Trophoblast cell (in vitro differentiated cells and primary cell): ENCODE measurements around the gene HDDC3.
"Not testable (repeated sequence)": the region's sequence is repeated elsewhere in the genome, so short reads cannot be mapped to it uniquely, and the experiment has no call there.

Source experiments
- DNase-seq, 2 donors: peaks; one replicate each; pipeline ENCODE4 v3.0.0-alpha.2; 2016
- H2AFZ ChIP-seq: 2 replicates; pipeline ENCODE4 v1.6.1; 2013; ENCODE audit warnings: low read length, moderate library complexity, mild to moderate bottlenecking; ENCODE audit not compliant: insufficient read depth, poor library complexity
- H2AK5ac ChIP-seq: 2 replicates; pipeline ENCODE4 v1.6.1; 2013; ENCODE audit warnings: mild to moderate bottlenecking, low read length
- H2BK120ac ChIP-seq: 2 replicates; pipeline ENCODE4 v1.6.1; 2013; ENCODE audit warnings: low read length, mild to moderate bottlenecking, moderate library complexity; ENCODE audit not compliant: insufficient read depth, poor library complexity
- H2BK12ac ChIP-seq: 2 replicates; pipeline ENCODE4 v1.6.1; 2013; ENCODE audit warnings: mild to moderate bottlenecking, low read length, moderate library complexity
- H2BK5ac ChIP-seq: 2 replicates; pipeline ENCODE4 v1.6.1; 2013; ENCODE audit warnings: low read length, low read depth, moderate library complexity, mild to moderate bottlenecking; ENCODE audit not compliant: poor library complexity
- H3K14ac ChIP-seq: 2 replicates; pipeline ENCODE4 v1.6.1; 2013; ENCODE audit warnings: mild to moderate bottlenecking, low read length
- H3K18ac ChIP-seq: 2 replicates; pipeline ENCODE4 v1.6.1; 2013; ENCODE audit warnings: mild to moderate bottlenecking, low read length
- H3K23ac ChIP-seq: 2 replicates; pipeline ENCODE4 v1.6.1; 2013; ENCODE audit warnings: low read length
- H3K27ac ChIP-seq: 2 replicates; pipeline ENCODE4 v1.5.1; 2013; ENCODE audit warnings: low read depth, mild to moderate bottlenecking, inconsistent platforms, low read length, moderate library complexity
- H3K27me3 ChIP-seq: 2 replicates; pipeline ENCODE4 v1.6.1; 2013; ENCODE audit warnings: inconsistent platforms, mild to moderate bottlenecking, low read length, moderate library complexity; ENCODE audit not compliant: insufficient read depth
- H3K36me3 ChIP-seq, 2 experiments: 1 replicate in 1 of 2; 2 replicates in 1 of 2; pipeline ENCODE4 v1.6.1; 2013; ENCODE audit warnings: low read length in 2 of 2, mild to moderate bottlenecking in 2 of 2, moderate library complexity in 1 of 2; ENCODE audit not compliant: insufficient read depth in 2 of 2, control insufficient read depth in 1 of 2
- H3K4ac ChIP-seq: 2 replicates; pipeline ENCODE4 v1.6.1; 2013; ENCODE audit warnings: low read depth, mild to moderate bottlenecking, low read length, moderate library complexity
- H3K4me1 ChIP-seq, 2 experiments: 1 replicate in 1 of 2; 2 replicates in 1 of 2; pipeline ENCODE4 v1.6.1; 2013; ENCODE audit warnings: low read length in 2 of 2, mild to moderate bottlenecking in 2 of 2, moderate library complexity in 1 of 2; ENCODE audit not compliant: insufficient read depth in 2 of 2, control insufficient read depth in 1 of 2
- H3K4me2 ChIP-seq: 2 replicates; pipeline ENCODE4 v1.6.1; 2013; ENCODE audit warnings: inconsistent platforms, mild to moderate bottlenecking, low read length, moderate library complexity
- H3K4me3 ChIP-seq: 2 replicates; pipeline ENCODE4 v1.5.1; 2013; ENCODE audit warnings: mild to moderate bottlenecking, low read depth, low read length, inconsistent platforms
- H3K79me1 ChIP-seq: one replicate; pipeline ENCODE4 v1.6.1; 2013; ENCODE audit warnings: low read length
- H3K79me2 ChIP-seq: 2 replicates; pipeline ENCODE4 v1.6.1; 2013; ENCODE audit warnings: low read length, mild to moderate bottlenecking; ENCODE audit not compliant: control insufficient read depth, insufficient read depth, poor library complexity
- H3K9ac ChIP-seq: 2 replicates; pipeline ENCODE4 v1.6.1; 2013; ENCODE audit warnings: mild to moderate bottlenecking, low read length
- H3K9me3 ChIP-seq: 2 replicates; pipeline ENCODE4 v1.6.1; 2013; ENCODE audit warnings: low read depth, mild to moderate bottlenecking, control low read depth, inconsistent platforms, low read length; ENCODE audit not compliant: insufficient read depth
- H4K12ac ChIP-seq: 2 replicates; pipeline ENCODE4 v1.6.1; 2013; ENCODE audit warnings: low read depth, mild to moderate bottlenecking, low read length, moderate library complexity
- H4K8ac ChIP-seq: 2 replicates; pipeline ENCODE4 v1.6.1; 2013; ENCODE audit warnings: low read depth, mild to moderate bottlenecking, low read length, moderate library complexity
- H4K91ac ChIP-seq: one replicate; pipeline ENCODE4 v1.6.1; 2013; ENCODE audit warnings: low read depth, mild to moderate bottlenecking, low read length, moderate library complexity
- WGBS: extraction: QIAGEN DNeasy Blood & Tissue Kit; methylation state at CpG from one replicate; pipeline ENCODE4 v1.1.7; 2013; ENCODE audit warnings: missing lambda C conversion rate; ENCODE audit not compliant: insufficient read length, insufficient coverage; ENCODE audit errors: extremely low coverage; 5-methylcytosine and 5-hydroxymethylcytosine counted together

Gene HDDC3

GRCh38 chr15:90911302-90911623 lies 21.1 kb downstream of the HDDC3 start:
- Histone ChIP-seq H3K18ac (no peak overlapping the region), H3K9ac (no peak overlapping the region), H2AK5ac (no peak overlapping the region), H3K27me3 (no peaks in the 10 kb centered on the region), H2BK12ac (no peak overlapping the region), H4K91ac (no peak overlapping the region), H3K9me3 (no peaks in the 10 kb centered on the region), H3K36me3 (peaks cover 58 to 59% of the 10 kb centered on the region in 2 experiments), H4K8ac (no peak overlapping the region), H3K4me3 (peak overlapping the region; percentile 14), H4K12ac (no peak overlapping the region), H2AFZ (no peak overlapping the region), H3K79me2 (no peaks in the 10 kb centered on the region), H3K4me1 (no peaks in the 10 kb centered on the region), H3K14ac (no peak overlapping the region), H3K79me1 (no peaks in the 10 kb centered on the region), H3K4ac (no peak overlapping the region), H3K27ac (no peak overlapping the region), H3K4me2 (no peak overlapping the region), H2BK5ac (no peak overlapping the region), H2BK120ac (no peak overlapping the region), H3K23ac (no peak overlapping the region)
- no CpG with 5 or more reads among the region's 19 CpGs for WGBS
- no peak for DNase-seq

- DNase-seq = no peak
- no CpG with 5 or more reads among the region's 24 CpGs for WGBS
- Histone ChIP-seq H2AFZ (no peak overlapping the region), H4K8ac (no peak overlapping the region), H3K18ac (no peak overlapping the region), H3K4me2 (no peak overlapping the region), H2BK5ac (no peak overlapping the region), H3K36me3 (peaks cover 59 to 62% of the 10 kb centered on the region in 2 experiments), H3K14ac (no peak overlapping the region), H3K4me3 (no peak overlapping the region), H3K23ac (no peak overlapping the region), H3K9ac (no peak overlapping the region), H3K4ac (no peak overlapping the region), H2BK12ac (no peak overlapping the region), H2BK120ac (no peak overlapping the region), H3K27ac (no peak overlapping the region), H4K12ac (no peak overlapping the region), H4K91ac (no peak overlapping the region), H3K79me2 (no peaks in the 10 kb centered on the region), H3K9me3 (no peaks in the 10 kb centered on the region), H3K27me3 (no peaks in the 10 kb centered on the region), H3K4me1 (no peaks in the 10 kb centered on the region), H3K79me1 (no peaks in the 10 kb centered on the region), H2AK5ac (no peak overlapping the region)
Observed at GRCh38 chr15:90910441-90911301, 21.7 kb downstream of the HDDC3 start.

GRCh38 chr15:90909976-90910375 lies 22.4 kb downstream of the HDDC3 start:
- WGBS = no CpG with 5 or more reads among the region's 8 CpGs
- Histone ChIP-seq H3K23ac (no peak overlapping the region), H3K79me2 (no peaks in the 10 kb centered on the region), H3K14ac (no peak overlapping the region), H4K12ac (no peak overlapping the region), H3K9ac (no peak overlapping the region), H3K27me3 (no peaks in the 10 kb centered on the region), H3K18ac (no peak overlapping the region), H3K4ac (no peak overlapping the region), H3K9me3 (no peaks in the 10 kb centered on the region), H2AK5ac (no peak overlapping the region), H2BK120ac (no peak overlapping the region), H3K4me2 (no peak overlapping the region), H4K8ac (no peak overlapping the region), H3K79me1 (no peaks in the 10 kb centered on the region), H3K4me1 (no peaks in the 10 kb centered on the region), H4K91ac (no peak overlapping the region), H2BK5ac (no peak overlapping the region), H3K36me3 (peaks cover 66 to 68% of the 10 kb centered on the region in 2 experiments), H2BK12ac (no peak overlapping the region), H3K4me3 (no peak overlapping the region), H3K27ac (no peak overlapping the region), H2AFZ (no peak overlapping the region)
- no peak for DNase-seq

GRCh38 chr15:90909449-90909848 lies 22.9 kb downstream of the HDDC3 start:
- not testable (repeated sequence) for H2BK120ac ChIP-seq, H3K4me3 ChIP-seq, H3K79me2 ChIP-seq, H3K27ac ChIP-seq, H3K79me1 ChIP-seq, H2BK12ac ChIP-seq, H2BK5ac ChIP-seq, H2AFZ ChIP-seq, H3K23ac ChIP-seq, H3K14ac ChIP-seq, H3K9me3 ChIP-seq, H3K27me3 ChIP-seq, DNase-seq, H3K18ac ChIP-seq, H3K4me1 ChIP-seq, H3K4ac ChIP-seq, H3K4me2 ChIP-seq, H4K8ac ChIP-seq, H4K91ac ChIP-seq, H4K12ac ChIP-seq, H2AK5ac ChIP-seq, H3K9ac ChIP-seq
- no CpG with 5 or more reads among the region's 11 CpGs for WGBS
- H3K36me3 ChIP-seq = peaks cover 63 to 65% of the 10 kb centered on the region in 2 experiments
